HEK293 (cell line): Measurements from ENCODE around the gene EBNA1BP2.

ENCODE experiments used
- ATF2 ChIP-seq: fragments of 450-650 bp; formaldehyde crosslinking; IDR thresholded peaks from 2 replicates; pipeline ENCODE4 v1.5.1; 2016; ENCODE audit warnings: missing biosample characterization, missing genetic modification characterization, low read depth
- CTCF ChIP-seq: fragments of 450-650 bp; formaldehyde crosslinking; IDR thresholded peaks from 2 replicates; pipeline ENCODE4 v1.5.1; 2016; ENCODE audit warnings: missing biosample characterization, missing genetic modification characterization
- KLF17 ChIP-seq: fragments of 450-650 bp; formaldehyde crosslinking; IDR thresholded peaks from 2 replicates; pipeline ENCODE4 v1.5.1; 2016; ENCODE audit warnings: missing biosample characterization, missing genetic modification characterization
- YY1 ChIP-seq: fragments of 450-650 bp; formaldehyde crosslinking; IDR thresholded peaks from 2 replicates; pipeline ENCODE4 v1.5.1; 2018; ENCODE audit warnings: missing biosample characterization, missing genetic modification characterization
- ZBTB21 ChIP-seq: fragments of 450-650 bp; formaldehyde crosslinking; IDR thresholded peaks from 2 replicates; pipeline ENCODE4 v1.5.1; 2017; ENCODE audit warnings: missing biosample characterization, missing genetic modification characterization
- ZIC2 ChIP-seq: fragments of 450-650 bp; formaldehyde crosslinking; IDR thresholded peaks from 2 replicates; pipeline ENCODE4 v1.5.1; 2016; ENCODE audit warnings: missing biosample characterization, missing genetic modification characterization
- ZNF660 ChIP-seq: fragments of 450-650 bp; IDR thresholded peaks from 2 replicates; pipeline ENCODE4 v1.5.1; 2018; ENCODE audit warnings: missing biosample characterization, mild to moderate bottlenecking, missing genetic modification characterization

- TF ChIP-seq CTCF (tag by site-specific recombination), result no peak
- no peak for TF ChIP-seq KLF17 (tag by site-specific recombination)
- no peak for TF ChIP-seq YY1 (tag by site-specific recombination)
- TF ChIP-seq ZNF660, result no peak
- TF ChIP-seq ZBTB21 (tag by site-specific recombination), result no peak
- TF ChIP-seq ZIC2 (tag by site-specific recombination), result no peak
- no peak for TF ChIP-seq ATF2 (tag by site-specific recombination)
Observed at GRCh38 chr1:43184388-43184787, 12.3 kb upstream of the EBNA1BP2 start.
